ENCODE data around the gene DHX35. TPM values are rescaled to one million over a fixed set of nuclear protein-coding genes. Genes with fewer than 3 reads are reported as not detected.
"Not testable (repeated sequence)": the region's sequence is repeated elsewhere in the genome, so short reads cannot be mapped to it uniquely, and the experiment has no call there.

DHX35 gene
- total and polyA plus RNA-seq, 4 donors = 13.6 to 14.8 (median 14.2) TPM

- Histone ChIP-seq H3K27me3 (ENCODE audit: control insufficient read depth, insufficient read depth, low read length) (no peaks in the 10 kb centered on the region), H3K4me1 (ENCODE audit: control insufficient read depth, insufficient read depth, low read length) (no peaks in the 10 kb centered on the region), H3K4me3 (ENCODE audit: low read depth, low read length) (no peak overlapping the region), H3K36me3 (ENCODE audit: control insufficient read depth, insufficient read depth, low read length) (peaks cover 11% of the 10 kb centered on the region), H3K27ac (ENCODE audit: low read depth, low read length) (no peak overlapping the region), H3K9me3 (ENCODE audit: control insufficient read depth, insufficient read depth, low read length) (no peaks in the 10 kb centered on the region)
- DNase-seq (ENCODE audit: low read depth in 4 of 6, low spot score in 6 of 6) = no peak
- no CpG with 5 or more reads among the region's 1 CpG for WGBS (ENCODE audit: insufficient coverage)
Observed at GRCh38 chr20:38985603-38986170, 23.5 kb downstream of the DHX35 start.

DNA sequence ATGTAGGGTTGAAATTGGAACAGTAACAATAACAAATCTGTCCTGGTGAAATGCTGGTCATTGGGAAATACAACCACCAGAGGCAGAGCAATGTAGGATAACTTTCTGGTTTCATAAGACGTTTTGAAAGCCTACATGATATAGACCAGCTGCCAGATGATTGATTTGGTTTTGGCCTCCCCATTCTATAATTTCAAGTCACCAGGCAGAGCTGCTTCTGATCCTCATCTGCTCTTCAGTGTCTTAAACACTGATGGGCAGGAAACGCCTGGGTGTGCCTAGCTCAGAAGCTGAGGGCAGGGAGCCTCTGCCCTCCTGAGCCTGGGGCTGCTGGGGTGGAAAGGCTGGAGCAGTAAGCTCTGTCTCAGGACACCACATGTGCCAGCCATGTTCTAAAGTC lies 24.5 kb downstream of the DHX35 start:
- Histone ChIP-seq H3K27me3 (ENCODE audit: control insufficient read depth, insufficient read depth, low read length) (no peaks in the 10 kb centered on the region), H3K9me3 (ENCODE audit: control insufficient read depth, insufficient read depth, low read length) (no peaks in the 10 kb centered on the region), H3K4me1 (ENCODE audit: control insufficient read depth, insufficient read depth, low read length) (no peaks in the 10 kb centered on the region), H3K36me3 (ENCODE audit: control insufficient read depth, insufficient read depth, low read length) (peaks cover 11% of the 10 kb centered on the region), H3K27ac (ENCODE audit: low read depth, low read length) (no peak overlapping the region), H3K4me3 (ENCODE audit: low read depth, low read length) (no peak overlapping the region)
- WGBS (ENCODE audit: insufficient coverage) = 100% methylated on average over 2 of the region's 2 CpGs
- DNase-seq (ENCODE audit: low read depth in 4 of 6, low spot score in 6 of 6) = no peak

GRCh38 chr20:38987777-38988176 lies 25.6 kb downstream of the DHX35 start:
- WGBS (ENCODE audit: insufficient coverage) = no CpG with 5 or more reads among the region's 4 CpGs
- Histone ChIP-seq H3K36me3 (ENCODE audit: control insufficient read depth, insufficient read depth, low read length) (peaks cover 11% of the 10 kb centered on the region), H3K27ac (ENCODE audit: low read depth, low read length) (no peak overlapping the region), H3K27me3 (ENCODE audit: control insufficient read depth, insufficient read depth, low read length) (no peaks in the 10 kb centered on the region), H3K4me3 (ENCODE audit: low read depth, low read length) (no peak overlapping the region), H3K4me1 (ENCODE audit: control insufficient read depth, insufficient read depth, low read length) (no peaks in the 10 kb centered on the region), H3K9me3 (ENCODE audit: control insufficient read depth, insufficient read depth, low read length) (no peaks in the 10 kb centered on the region)
- DNase-seq (ENCODE audit: low read depth in 4 of 6, low spot score in 6 of 6) = no peak

- no peak overlapping the region for H3K27ac ChIP-seq (ENCODE audit: low read depth, low read length)
- H3K27me3 ChIP-seq (ENCODE audit: control insufficient read depth, insufficient read depth, low read length) = no peaks in the 10 kb centered on the region
- no peak for DNase-seq (ENCODE audit: low read depth in 4 of 6, low spot score in 6 of 6)
- no peaks in the 10 kb centered on the region for H3K4me1 ChIP-seq (ENCODE audit: control insufficient read depth, insufficient read depth, low read length)
- H3K36me3 ChIP-seq (ENCODE audit: control insufficient read depth, insufficient read depth, low read length) = peaks cover 16% of the 10 kb centered on the region
- no CpG with 5 or more reads among the region's 1 CpG for WGBS (ENCODE audit: insufficient coverage)
- H3K4me3 ChIP-seq (ENCODE audit: low read depth, low read length) = no peak overlapping the region
- no peaks in the 10 kb centered on the region for H3K9me3 ChIP-seq (ENCODE audit: control insufficient read depth, insufficient read depth, low read length)
Observed at GRCh38 chr20:38990728-38991127, 28.6 kb downstream of the DHX35 start.

GRCh38 chr20:38991814-38992704 lies 29.9 kb downstream of the DHX35 start:
- H3K27me3 ChIP-seq (ENCODE audit: control insufficient read depth, insufficient read depth, low read length) = no peaks in the 10 kb centered on the region
- no peaks in the 10 kb centered on the region for H3K9me3 ChIP-seq (ENCODE audit: control insufficient read depth, insufficient read depth, low read length)
- no peak overlapping the region for H3K4me3 ChIP-seq (ENCODE audit: low read depth, low read length)
- peak in 1 of 6 donors; percentile 64 for DNase-seq (ENCODE audit: low read depth in 4 of 6, low spot score in 6 of 6)
- H3K27ac ChIP-seq (ENCODE audit: low read depth, low read length) = no peak overlapping the region
- H3K4me1 ChIP-seq (ENCODE audit: control insufficient read depth, insufficient read depth, low read length) = no peaks in the 10 kb centered on the region
- WGBS (ENCODE audit: insufficient coverage) = no CpG with 5 or more reads among the region's 5 CpGs
- H3K36me3 ChIP-seq (ENCODE audit: control insufficient read depth, insufficient read depth, low read length) = peaks cover 25% of the 10 kb centered on the region

DNA sequence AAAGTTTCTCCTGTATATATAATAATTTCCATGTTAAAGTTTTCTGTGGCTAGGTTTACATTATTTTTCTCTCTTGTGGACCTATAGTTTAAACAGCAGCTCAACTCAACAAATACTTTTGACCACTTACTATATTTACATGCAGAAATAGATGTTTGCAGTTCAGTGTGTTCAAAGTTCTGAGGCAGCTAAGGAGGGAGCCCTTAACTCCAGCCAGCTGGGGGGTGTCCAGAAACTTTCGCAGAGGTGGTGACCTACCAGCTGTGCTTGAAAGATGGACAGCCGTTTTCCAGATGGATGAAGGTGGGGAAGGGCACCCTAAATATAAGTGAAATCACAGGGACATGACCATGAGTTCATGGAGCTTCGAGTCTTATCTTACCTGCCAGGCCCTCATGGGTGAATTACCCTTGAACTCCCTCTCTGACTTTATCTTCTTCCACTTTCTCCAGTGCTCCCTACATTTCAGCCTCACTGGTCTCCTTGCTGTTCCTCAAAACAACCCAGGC lies 33.4 kb downstream of the DHX35 start:
- Histone ChIP-seq H3K4me1 (ENCODE audit: control insufficient read depth, insufficient read depth, low read length) (no peaks in the 10 kb centered on the region), H3K9me3 (ENCODE audit: control insufficient read depth, insufficient read depth, low read length) (no peaks in the 10 kb centered on the region), H3K4me3 (ENCODE audit: low read depth, low read length) (no peak overlapping the region), H3K27me3 (ENCODE audit: control insufficient read depth, insufficient read depth, low read length) (no peaks in the 10 kb centered on the region), H3K36me3 (ENCODE audit: control insufficient read depth, insufficient read depth, low read length) (peaks cover 32% of the 10 kb centered on the region), H3K27ac (ENCODE audit: low read depth, low read length) (no peak overlapping the region)
- DNase-seq (ENCODE audit: low read depth in 4 of 6, low spot score in 6 of 6) = no peak
- 97% methylated on average over 3 of the region's 3 CpGs for WGBS (ENCODE audit: insufficient coverage)

- H3K27me3 ChIP-seq (ENCODE audit: control insufficient read depth, insufficient read depth, low read length); H3K4me3 ChIP-seq (ENCODE audit: low read depth, low read length); DNase-seq (ENCODE audit: low read depth in 4 of 6, low spot score in 6 of 6); H3K27ac ChIP-seq (ENCODE audit: low read depth, low read length); H3K4me1 ChIP-seq (ENCODE audit: control insufficient read depth, insufficient read depth, low read length); H3K9me3 ChIP-seq (ENCODE audit: control insufficient read depth, insufficient read depth, low read length): not testable (repeated sequence)
- 100% methylated on average over 1 of the region's 1 CpG for WGBS (ENCODE audit: insufficient coverage)
- peaks cover 36% of the 10 kb centered on the region for H3K36me3 ChIP-seq (ENCODE audit: control insufficient read depth, insufficient read depth, low read length)
Observed at GRCh38 chr20:38996866-38997265, 34.7 kb downstream of the DHX35 start.

GRCh38 chr20:38997622-38998021 lies 35.5 kb downstream of the DHX35 start:
- no peaks in the 10 kb centered on the region for H3K27me3 ChIP-seq (ENCODE audit: control insufficient read depth, insufficient read depth, low read length)
- no peak for DNase-seq (ENCODE audit: low read depth in 4 of 6, low spot score in 6 of 6)
- no peaks in the 10 kb centered on the region for H3K4me1 ChIP-seq (ENCODE audit: control insufficient read depth, insufficient read depth, low read length)
- no peak overlapping the region for H3K4me3 ChIP-seq (ENCODE audit: low read depth, low read length)
- H3K27ac ChIP-seq (ENCODE audit: low read depth, low read length) = no peak overlapping the region
- 95% methylated on average over 8 of the region's 8 CpGs for WGBS (ENCODE audit: insufficient coverage)
- H3K9me3 ChIP-seq (ENCODE audit: control insufficient read depth, insufficient read depth, low read length) = no peaks in the 10 kb centered on the region
- H3K36me3 ChIP-seq (ENCODE audit: control insufficient read depth, insufficient read depth, low read length) = peaks cover 39% of the 10 kb centered on the region

DNA sequence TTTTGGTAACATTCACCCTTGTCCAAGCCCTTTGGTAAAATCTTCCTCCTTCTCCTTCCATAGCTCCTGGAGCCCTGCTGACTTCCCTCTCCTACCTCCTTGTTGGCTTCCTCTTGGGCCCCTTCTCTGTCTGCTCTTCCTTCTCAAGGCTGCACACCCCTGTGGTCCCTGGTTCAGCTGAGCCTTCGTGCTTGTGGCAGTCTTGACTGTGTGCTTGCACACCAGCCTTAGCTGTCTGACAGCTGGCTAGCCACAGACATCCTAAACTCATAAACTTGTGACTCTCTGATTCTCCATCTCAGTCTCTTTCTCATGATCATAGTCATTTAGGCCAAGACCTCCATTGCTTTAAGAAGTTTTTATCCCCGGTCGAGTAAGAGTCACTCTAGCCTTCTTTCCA lies 37.1 kb downstream of the DHX35 start:
- no peak for DNase-seq (ENCODE audit: low read depth in 4 of 6, low spot score in 6 of 6)
- Histone ChIP-seq H3K27ac (ENCODE audit: low read depth, low read length) (no peak overlapping the region), H3K4me1 (ENCODE audit: control insufficient read depth, insufficient read depth, low read length) (no peaks in the 10 kb centered on the region), H3K9me3 (ENCODE audit: control insufficient read depth, insufficient read depth, low read length) (no peaks in the 10 kb centered on the region), H3K27me3 (ENCODE audit: control insufficient read depth, insufficient read depth, low read length) (no peaks in the 10 kb centered on the region), H3K4me3 (ENCODE audit: low read depth, low read length) (no peak overlapping the region), H3K36me3 (ENCODE audit: control insufficient read depth, insufficient read depth, low read length) (peaks cover 43% of the 10 kb centered on the region)
- 86% methylated on average over 3 of the region's 3 CpGs for WGBS (ENCODE audit: insufficient coverage)

Measured in spinal cord (tissue), 10 donors.